HG03354 (cell line): ENCODE data around the gene STK11IP.

Experiments used
- ATAC-seq: cut with Tn5 transposase; IDR thresholded peaks from one replicate; pipeline ENCODE4 v1.9.1; 2021; ENCODE audit warnings: mild to moderate bottlenecking; ENCODE audit not compliant: unreplicated experiment, poor library complexity, severe bottlenecking

Gene STK11IP

GRCh38 chr2:219631904-219632759 lies 34.5 kb downstream of the STK11IP start:
- ATAC-seq: no peak

- no peak for ATAC-seq
These were observed 35.1 kb downstream of the STK11IP start for GRCh38 chr2:219632760-219633105.

GRCh38 chr2:219633276-219634065 lies 35.8 kb downstream of the STK11IP start:
- ATAC-seq: no peak

GRCh38 chr2:219634171-219634940 lies 36.7 kb downstream of the STK11IP start:
- no peak for ATAC-seq

GRCh38 chr2:219634951-219635751 lies 37.5 kb downstream of the STK11IP start:
- no peak for ATAC-seq

- no peak for ATAC-seq
These were observed 38.7 kb downstream of the STK11IP start for GRCh38 chr2:219636144-219636915.

- no peak for ATAC-seq
These were observed 39.5 kb downstream of the STK11IP start for GRCh38 chr2:219636941-219637841.

GRCh38 chr2:219637842-219638185 lies 40.2 kb downstream of the STK11IP start:
- no peak for ATAC-seq

GRCh38 chr2:219638217-219638947 lies 40.7 kb downstream of the STK11IP start:
- no peak for ATAC-seq

GRCh38 chr2:219638948-219639755 lies 41.5 kb downstream of the STK11IP start:
- no peak for ATAC-seq

- no peak for ATAC-seq
These were observed 43.9 kb downstream of the STK11IP start for GRCh38 chr2:219641390-219642068.

GRCh38 chr2:219642069-219642454 lies 44.4 kb downstream of the STK11IP start:
- no peak for ATAC-seq

GRCh38 chr2:219642465-219643083 lies 44.9 kb downstream of the STK11IP start:
- ATAC-seq: peak; percentile 99

GRCh38 chr2:219643084-219643473 lies 45.4 kb downstream of the STK11IP start:
- ATAC-seq: no peak

- ATAC-seq: no peak
These were observed 46.2 kb downstream of the STK11IP start for GRCh38 chr2:219643788-219644398.
